Activated CD4-positive, alpha-beta T cell treated with anti-CD3 and anti-CD28 coated beads, Interleukin-2, amount 50 U/mL, for 24 hours (primary cell): ENCODE measurements around the gene CPS1.

Experiments
- DNase-seq, 2 donors: peaks; one replicate each; pipeline ENCODE4 v3.0.0-alpha.2; 2020; ENCODE audit warnings: low read depth in 1 of 2, low spot score in 1 of 2

The CPS1 gene

DNA sequence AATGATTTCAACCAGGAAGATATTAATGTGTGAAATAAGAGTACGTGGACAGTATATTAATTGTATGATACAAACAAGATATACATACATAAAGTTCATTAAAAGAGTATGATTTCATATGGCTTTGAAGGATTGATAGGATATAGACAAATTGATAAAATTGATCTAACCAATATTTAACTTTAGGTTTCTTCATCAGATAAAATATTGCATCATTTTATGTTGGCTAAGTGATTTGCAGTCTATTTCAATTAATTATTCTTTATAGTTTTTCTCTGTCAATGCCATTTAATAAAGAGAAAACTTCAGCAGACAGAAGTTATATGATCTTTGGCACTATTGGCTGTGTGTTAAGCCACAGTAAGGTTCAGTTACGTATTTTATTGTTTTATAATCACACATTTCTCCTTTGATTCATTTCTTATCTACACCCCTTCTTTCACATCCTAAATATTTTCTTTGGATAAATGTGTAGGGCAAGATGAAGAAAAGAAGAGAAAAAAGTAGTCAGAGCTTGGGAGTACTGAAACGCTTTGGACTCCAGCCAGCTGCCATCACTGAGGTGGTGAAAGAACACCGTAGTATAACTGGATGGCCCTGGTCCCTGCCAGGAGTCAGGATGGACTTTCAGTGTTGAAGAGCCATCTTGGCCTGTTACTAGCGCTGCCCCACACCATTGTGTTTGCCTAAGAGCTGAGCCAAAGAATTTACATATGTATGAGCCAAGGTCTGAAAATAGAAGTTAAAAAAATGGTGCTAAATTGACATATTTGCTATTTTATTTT is 9.8 kb upstream of the CPS1 start:
- no peak for DNase-seq

GRCh38 chr2:210548031-210548430 is 8.4 kb upstream of the CPS1 start:
- DNase-seq: no peak

- no peak for DNase-seq
Measured at GRCh38 chr2:210548878-210549384, 7.5 kb upstream of the CPS1 start.

DNA sequence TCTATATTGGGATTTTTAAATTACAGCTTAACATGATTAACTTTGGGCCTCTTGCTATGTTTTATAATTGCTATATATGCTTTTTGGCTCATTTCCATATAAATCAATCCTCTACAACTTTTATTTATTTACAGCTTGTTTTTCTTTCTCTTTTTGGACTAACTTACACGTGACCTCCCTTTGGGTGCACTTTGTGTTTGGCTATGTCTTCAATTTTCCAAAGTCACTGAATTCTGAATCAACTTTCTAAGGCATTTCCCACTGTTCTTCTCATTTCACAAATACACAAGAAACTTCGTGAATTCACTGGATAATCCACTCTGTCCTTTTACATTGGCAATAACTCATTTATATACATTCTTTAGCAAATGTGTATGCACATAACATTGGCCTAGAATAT is 5.4 kb upstream of the CPS1 start:
- no peak for DNase-seq

GRCh38 chr2:210553373-210553772 is 3.0 kb upstream of the CPS1 start:
- DNase-seq: no peak

GRCh38 chr2:210555555-210555954 is 844 bp upstream of the CPS1 start:
- no peak for DNase-seq

DNA sequence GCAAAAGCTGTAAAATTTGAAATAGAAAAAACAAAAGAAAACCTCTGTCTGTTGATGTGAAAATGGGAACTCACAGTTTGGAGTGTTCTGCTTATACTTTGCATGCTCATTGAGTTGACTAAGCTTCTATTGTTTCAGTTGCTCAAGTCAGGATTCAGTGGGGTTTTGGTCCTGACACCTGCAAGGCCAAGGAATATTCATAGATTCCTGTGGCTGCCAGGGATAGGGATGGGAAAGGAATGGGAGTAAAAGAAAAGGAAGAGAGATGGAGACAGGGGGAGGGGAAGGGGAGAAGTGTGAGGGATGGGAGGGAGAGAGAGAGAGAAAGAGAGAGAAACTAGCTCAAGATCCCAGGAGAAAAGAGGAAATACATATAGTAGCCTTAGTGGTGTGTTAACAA is 1.3 kb downstream of the CPS1 start:
- no peak for DNase-seq

- DNase-seq: no peak
Measured at GRCh38 chr2:210558708-210559107, 2.3 kb downstream of the CPS1 start.

GRCh38 chr2:210559182-210559581 is 2.8 kb downstream of the CPS1 start:
- DNase-seq: no peak

GRCh38 chr2:210561475-210561874 is 5.1 kb downstream of the CPS1 start:
- DNase-seq: no peak

- DNase-seq: no peak
Measured at GRCh38 chr2:210562091-210562490, 5.7 kb downstream of the CPS1 start.

GRCh38 chr2:210562502-210563080 is 6.2 kb downstream of the CPS1 start:
- DNase-seq: no peak

- no peak for DNase-seq
Measured at GRCh38 chr2:210567279-210567678, 10.9 kb downstream of the CPS1 start.

DNA sequence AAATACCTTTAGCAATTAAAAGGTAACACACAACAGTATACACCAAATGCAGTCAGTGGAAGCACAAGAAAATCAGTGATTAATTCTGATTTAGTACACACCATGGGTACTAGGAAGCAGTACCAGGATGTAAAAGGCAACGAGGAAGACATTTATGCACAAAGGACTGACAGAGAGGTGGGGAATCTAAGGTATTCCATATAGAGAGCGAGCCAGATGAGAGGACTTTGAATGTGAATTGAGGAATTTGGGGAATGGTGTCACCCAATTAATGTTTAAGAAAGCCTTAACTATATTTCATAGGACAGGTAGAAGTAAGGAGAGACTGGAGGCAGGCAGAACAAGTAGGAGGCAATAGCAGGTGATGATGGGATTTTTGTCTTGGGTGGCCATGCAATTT is 11.7 kb downstream of the CPS1 start:
- no peak for DNase-seq

GRCh38 chr2:210577263-210578071 is 21.1 kb downstream of the CPS1 start:
- DNase-seq: no peak

DNA sequence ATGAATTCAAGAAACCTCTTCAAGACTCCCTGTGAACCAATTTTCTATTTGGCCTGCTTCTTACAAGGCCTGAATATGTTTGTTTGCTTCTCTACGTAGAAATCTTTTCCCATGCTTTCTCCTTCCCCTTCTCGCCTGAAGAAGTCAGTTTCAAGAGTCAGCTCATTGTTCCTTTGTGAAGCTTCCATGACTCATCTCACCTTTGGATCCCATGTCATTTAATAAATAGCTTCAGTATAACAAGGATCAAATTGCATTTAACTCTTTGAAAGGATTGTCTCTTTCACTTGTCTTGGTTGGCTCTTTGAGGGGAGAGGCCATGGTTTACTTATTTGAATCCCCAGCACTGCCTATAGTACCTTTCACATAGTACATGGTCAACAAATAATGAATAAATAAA is 28.4 kb downstream of the CPS1 start:
- no peak for DNase-seq

DNA sequence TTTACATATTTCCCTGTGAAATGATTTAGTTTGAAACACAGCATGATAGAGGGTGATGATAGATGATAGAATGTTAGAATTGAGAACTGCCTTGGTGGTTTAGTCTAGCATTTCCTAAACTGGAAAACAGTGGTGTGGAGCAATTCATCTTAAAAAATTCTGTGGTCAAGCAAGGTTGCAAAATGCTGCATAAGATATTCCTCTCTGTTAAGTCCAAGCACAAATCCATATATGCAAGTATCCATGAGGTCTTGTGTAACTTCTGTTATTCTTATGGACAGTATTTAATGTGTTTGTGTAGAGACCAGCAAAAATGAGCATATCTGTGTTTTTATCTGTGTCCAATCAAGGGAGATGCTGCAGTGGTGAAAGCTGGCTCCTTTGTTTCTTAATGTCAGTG is 30.0 kb downstream of the CPS1 start:
- no peak for DNase-seq

GRCh38 chr2:210591663-210592062 is 35.3 kb downstream of the CPS1 start:
- no peak for DNase-seq

GRCh38 chr2:210592726-210593125 is 36.3 kb downstream of the CPS1 start:
- no peak for DNase-seq

- no peak for DNase-seq
Measured at GRCh38 chr2:210593166-210593565, 36.8 kb downstream of the CPS1 start.

DNA sequence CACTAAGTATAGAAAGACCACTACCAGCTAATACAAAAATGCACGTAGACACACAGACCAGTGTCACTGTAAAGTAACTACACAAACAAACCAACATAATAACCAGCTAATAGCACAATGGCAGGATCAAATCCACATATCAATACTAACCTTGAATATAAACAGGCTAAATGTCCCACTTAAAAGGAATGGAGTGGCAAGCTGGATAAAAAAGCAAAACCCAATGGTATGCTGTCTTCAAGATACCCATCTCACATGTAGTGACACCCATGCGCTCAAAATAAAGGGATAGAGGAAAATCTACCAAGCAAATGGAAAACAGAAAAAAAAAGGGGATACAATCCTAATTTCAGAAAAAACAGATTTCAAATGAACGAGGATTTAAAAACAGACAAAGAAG is 41.8 kb downstream of the CPS1 start:
- no peak for DNase-seq

DNA sequence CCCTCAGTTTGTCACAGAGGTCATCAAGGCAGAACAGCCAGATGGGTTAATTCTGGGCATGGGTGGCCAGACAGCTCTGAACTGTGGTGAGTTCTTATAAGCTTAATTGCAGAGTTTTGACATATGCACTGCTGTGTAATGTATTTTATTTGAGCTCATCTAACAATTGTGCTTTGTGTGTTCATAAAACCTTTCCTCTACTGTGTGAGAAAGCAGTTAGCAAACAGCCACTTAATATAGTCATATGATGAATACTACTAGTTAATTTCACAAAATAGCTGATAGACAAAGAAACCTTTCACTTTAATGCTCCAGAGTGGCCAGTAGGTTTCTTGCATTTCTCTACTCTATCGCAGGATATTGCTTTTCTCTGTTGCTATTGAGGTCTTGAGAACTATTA is 43.1 kb downstream of the CPS1 start:
- DNase-seq: no peak
